ENCODE measurements around the gene LHX1.

- TF ChIP-seq, protein P1, sequence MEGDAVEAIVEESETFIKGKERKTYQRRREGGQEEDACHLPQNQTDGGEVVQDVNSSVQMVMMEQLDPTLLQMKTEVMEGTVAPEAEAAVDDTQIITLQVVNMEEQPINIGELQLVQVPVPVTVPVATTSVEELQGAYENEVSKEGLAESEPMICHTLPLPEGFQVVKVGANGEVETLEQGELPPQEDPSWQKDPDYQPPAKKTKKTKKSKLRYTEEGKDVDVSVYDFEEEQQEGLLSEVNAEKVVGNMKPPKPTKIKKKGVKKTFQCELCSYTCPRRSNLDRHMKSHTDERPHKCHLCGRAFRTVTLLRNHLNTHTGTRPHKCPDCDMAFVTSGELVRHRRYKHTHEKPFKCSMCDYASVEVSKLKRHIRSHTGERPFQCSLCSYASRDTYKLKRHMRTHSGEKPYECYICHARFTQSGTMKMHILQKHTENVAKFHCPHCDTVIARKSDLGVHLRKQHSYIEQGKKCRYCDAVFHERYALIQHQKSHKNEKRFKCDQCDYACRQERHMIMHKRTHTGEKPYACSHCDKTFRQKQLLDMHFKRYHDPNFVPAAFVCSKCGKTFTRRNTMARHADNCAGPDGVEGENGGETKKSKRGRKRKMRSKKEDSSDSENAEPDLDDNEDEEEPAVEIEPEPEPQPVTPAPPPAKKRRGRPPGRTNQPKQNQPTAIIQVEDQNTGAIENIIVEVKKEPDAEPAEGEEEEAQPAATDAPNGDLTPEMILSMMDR (conservative IDR thresholded peaks at IDR 0.05 in 1 of 2, IDR thresholded peaks at IDR 0.05 in 1 of 2; ENCODE audit: extremely low read depth in 1 of 2, insufficient read depth in 1 of 2, low read depth in 1 of 2, low read length in 2 of 2) = no peak
- no peak for TF ChIP-seq EZH2 (IDR thresholded peaks at IDR 0.05; ENCODE audit: borderline replicate concordance, low read length)
These were observed 17.0 kb upstream of the LHX1 start for GRCh38 chr17:36920032-36921005.
